Caco-2 (cell line): ENCODE results near the gene CDK14. TPM values are rescaled to one million over a fixed set of nuclear protein-coding genes. Genes with fewer than 3 reads are reported as not detected.

ENCODE experiments used
- BruUV-seq: library from RNA; stranded (reverse); fragments of 400-500 nt; replicated peaks from 2 replicates; lab custom pipeline; 2021; lab: Mats Ljungman, UMichigan
- CTCF ChIA-PET: fragments of 300-600 bp; sonication (Branson Sonifier 250); formaldehyde crosslinking; loops from one replicate; lab custom pipeline; 2022; ENCODE audit warnings: antibody characterized with exemption; lab: Charles Lee
- POLR2A ChIA-PET: fragments of 300-600 bp; sonication (Branson Sonifier 250); formaldehyde crosslinking; loops from one replicate; lab custom pipeline; 2022; ENCODE audit warnings: antibody characterized with exemption; lab: Charles Lee
- DNase-seq, 2 experiments: peaks; one replicate each; pipeline versions ENCODE4 v3.0.0 to v3.0.0-alpha.2; 2020 to 2022
- H3K27me3 ChIP-seq: replicated peaks from 2 replicates; pipeline ENCODE4 v1.6.0; 2011; ENCODE audit warnings: low read length; ENCODE audit not compliant: control insufficient read depth, insufficient read depth
- H3K36me3 ChIP-seq: 2 replicates; pipeline ENCODE4 v1.5.1; 2011; ENCODE audit warnings: low read length; ENCODE audit not compliant: control insufficient read depth, insufficient read depth
- H3K4me1 ChIP-seq: fragments of 250-450 bp; sonication (Bioruptor Pico); 2 replicates; pipeline ENCODE4 v1.5.1; 2020; ENCODE audit warnings: mild to moderate bottlenecking
- H3K4me3 ChIP-seq: 2 replicates; pipeline ENCODE4 v1.5.1; 2011; ENCODE audit warnings: low read depth, mild to moderate bottlenecking, control low read depth, low read length
- H3K9me3 ChIP-seq: fragments of 250-450 bp; sonication (Bioruptor Pico); 2 replicates; pipeline ENCODE4 v1.5.1; 2020; ENCODE audit warnings: mild to moderate bottlenecking, moderate library complexity
- H3K27ac Mint-ChIP-seq: one replicate; pipeline ENCODE4 v1.8.0; 2022; ENCODE audit warnings: mixed read lengths; ENCODE audit not compliant: unreplicated experiment
- H3K27me3 Mint-ChIP-seq: one replicate; pipeline ENCODE4 v1.8.0; 2022; ENCODE audit warnings: mixed read lengths; ENCODE audit not compliant: insufficient read depth, unreplicated experiment
- H3K36me3 Mint-ChIP-seq: one replicate; pipeline ENCODE4 v1.8.0; 2022; ENCODE audit warnings: mild to moderate bottlenecking, mixed read lengths; ENCODE audit not compliant: insufficient read depth, unreplicated experiment
- H3K4me1 Mint-ChIP-seq: one replicate; pipeline ENCODE4 v1.8.0; 2022; ENCODE audit warnings: low read depth, mixed read lengths; ENCODE audit not compliant: unreplicated experiment
- H3K4me3 Mint-ChIP-seq: one replicate; pipeline ENCODE4 v1.8.0; 2022; ENCODE audit warnings: mild to moderate bottlenecking, moderate library complexity, mixed read lengths; ENCODE audit not compliant: unreplicated experiment
- H3K9me3 Mint-ChIP-seq: one replicate; pipeline ENCODE4 v1.8.0; 2022; ENCODE audit warnings: mixed read lengths; ENCODE audit not compliant: unreplicated experiment
- CTCF ChIP-seq, 2 experiments: fragments of 200-600 bp in 1 of 2; IDR thresholded peaks; 1 replicate in 1 of 2; 2 replicates in 1 of 2; pipeline versions ENCODE4 v1.5.1 to v1.8.0; 2011 to 2022; ENCODE audit warnings: antibody characterized with exemption in 1 of 2, control low read depth in 1 of 2, inconsistent platforms in 1 of 2, low read depth in 1 of 2, low read length in 1 of 2, mild to moderate bottlenecking in 1 of 2, moderate library complexity in 1 of 2; ENCODE audit not compliant: insufficient read depth in 1 of 2, severe bottlenecking in 1 of 2, unreplicated experiment in 1 of 2
- intact Hi-C: fragments of 100-400 bp; cut with micrococcal nuclease; formaldehyde crosslinking; loops from one replicate; pipeline ENCODE4 v1.10.0; 2022; ENCODE audit not compliant: unreplicated experiment
- total RNA-seq: library from RNA; stranded (reverse); gene quantifications from 2 replicates; pipeline ENCODE4 v1.2.3, GENCODE V29; 2022

Gene CDK14
- total RNA-seq, 1 experiment from 2014 or later: 18.2 TPM

- Mint-ChIP-seq H3K27me3 (peaks cover 3% of the 10 kb centered on the region), H3K27ac (no peak overlapping the region), H3K4me3 (no peak overlapping the region), H3K36me3 (no peaks in the 10 kb centered on the region), H3K4me1 (no peaks in the 10 kb centered on the region), H3K9me3 (peaks cover 6% of the 10 kb centered on the region)
- BruUV-seq: no TSS peak
- Histone ChIP-seq H3K9me3 (no peaks in the 10 kb centered on the region), H3K4me1 (no peaks in the 10 kb centered on the region), H3K36me3 (no peaks in the 10 kb centered on the region), H3K27me3 (no peaks in the 10 kb centered on the region; the same call in 1 of the 2 replicates), H3K4me3 (no peak overlapping the region)
- intact Hi-C loops: no loop called here
- CTCF ChIA-PET: no interaction called here
- POLR2A ChIA-PET: no interaction called here
- TF ChIP-seq CTCF (IDR thresholded peaks at IDR 0.05; ENCODE audit: insufficient read depth in 1 of 2, low read depth in 1 of 2, low read length in 1 of 2, severe bottlenecking in 1 of 2, unreplicated experiment in 1 of 2): no peak
- DNase-seq: no peak
These were observed 76.1 kb downstream of the CDK14 start for GRCh38 chr7:90672210-90672609.

GRCh38 chr7:90674625-90675024 lies 78.5 kb downstream of the CDK14 start:
- Histone ChIP-seq H3K9me3 (no peaks in the 10 kb centered on the region), H3K36me3 (no peaks in the 10 kb centered on the region), H3K4me1 (no peaks in the 10 kb centered on the region), H3K4me3 (no peak overlapping the region), H3K27me3 (no peaks in the 10 kb centered on the region; the same call in 1 of the 2 replicates)
- BruUV-seq: no TSS peak
- Mint-ChIP-seq H3K4me3 (no peak overlapping the region), H3K27me3 (peaks cover 3% of the 10 kb centered on the region), H3K36me3 (no peaks in the 10 kb centered on the region), H3K9me3 (peaks cover 6% of the 10 kb centered on the region), H3K4me1 (peaks cover 8% of the 10 kb centered on the region), H3K27ac (no peak overlapping the region)
- intact Hi-C loops: no loop called here
- ChIA-PET POLR2A (no interaction called here), CTCF (no interaction called here)
- DNase-seq: no peak
- TF ChIP-seq CTCF (IDR thresholded peaks at IDR 0.05; ENCODE audit: insufficient read depth in 1 of 2, low read depth in 1 of 2, low read length in 1 of 2, severe bottlenecking in 1 of 2, unreplicated experiment in 1 of 2): no peak

- H3K4me1 ChIP-seq: no peaks in the 10 kb centered on the region
- H3K4me3 ChIP-seq: no peak overlapping the region
- H3K27me3 Mint-ChIP-seq: peaks cover 3% of the 10 kb centered on the region
- H3K9me3 ChIP-seq: no peaks in the 10 kb centered on the region
- H3K27ac Mint-ChIP-seq: no peak overlapping the region
- no peak for DNase-seq
- peaks cover 6% of the 10 kb centered on the region for H3K9me3 Mint-ChIP-seq
- no peak overlapping the region for H3K4me3 Mint-ChIP-seq
- no peaks in the 10 kb centered on the region; the same call in 1 of the 2 replicates for H3K27me3 ChIP-seq
- ChIA-PET CTCF (no interaction called here), POLR2A (no interaction called here)
- peaks cover 8% of the 10 kb centered on the region for H3K4me1 Mint-ChIP-seq
- no peak for TF ChIP-seq CTCF (IDR thresholded peaks at IDR 0.05; ENCODE audit: insufficient read depth in 1 of 2, low read depth in 1 of 2, low read length in 1 of 2, severe bottlenecking in 1 of 2, unreplicated experiment in 1 of 2)
- H3K36me3 Mint-ChIP-seq: no peaks in the 10 kb centered on the region
- BruUV-seq: no TSS peak
- H3K36me3 ChIP-seq: no peaks in the 10 kb centered on the region
- intact Hi-C loops: no loop called here
These were observed 79.9 kb downstream of the CDK14 start for GRCh38 chr7:90675982-90676381.
